DMS114 treated with DMSO at 0.1 percent for 48 hours (cell line): ENCODE measurements around the gene LCE1F.

Experiments used
- DNase-seq: peaks from one replicate; lab custom pipeline; 2025; ENCODE audit not compliant: unreplicated experiment; lab: John Stamatoyannopoulos, UW

The LCE1F gene

GRCh38 chr1:152770411-152770810 lies 4.5 kb upstream of the LCE1F start:
- no peak for DNase-seq

GRCh38 chr1:152776361-152776760 lies 1.4 kb downstream of the LCE1F start:
- no peak for DNase-seq

- DNase-seq, result no peak
Measured at GRCh38 chr1:152777510-152778137, 2.7 kb downstream of the LCE1F start.

- DNase-seq, result no peak
Measured at GRCh38 chr1:152783095-152783494, 8.2 kb downstream of the LCE1F start.

GRCh38 chr1:152786077-152786476 lies 11.1 kb downstream of the LCE1F start, which contains the start of gene LCE1E:
Gene LCE1E (plus strand): TSS chr1:152786257. CDS start chr1:152787300, 1,043 bp downstream.
- no peak for DNase-seq

- DNase-seq, result no peak
Measured at GRCh38 chr1:152795686-152796085, 20.7 kb downstream of the LCE1F start.

GRCh38 chr1:152796421-152796820 lies 21.5 kb downstream of the LCE1F start, which contains the start of gene LCE1D:
Gene LCE1D (plus strand): TSS chr1:152796721. CDS start chr1:152797795, 1,074 bp downstream.
- DNase-seq, result no peak

- no peak for DNase-seq
Measured at GRCh38 chr1:152801333-152801732, 26.4 kb downstream of the LCE1F start.

- no peak for DNase-seq
Measured at GRCh38 chr1:152806576-152806975, 31.6 kb downstream of the LCE1F start, which contains the start of gene LCE1C. Gene LCE1C (minus strand): TSS chr1:152806651. CDS start chr1:152805478, 1,173 bp downstream.

- no peak for DNase-seq
Measured at GRCh38 chr1:152811050-152811449, 36.1 kb downstream of the LCE1F start.

GRCh38 chr1:152811671-152812070 lies 36.7 kb downstream of the LCE1F start, which contains the start of gene LCE1B:
Gene LCE1B (plus strand): TSS chr1:152811971. CDS start chr1:152812447, 476 bp downstream.
- DNase-seq, result no peak

GRCh38 chr1:152817309-152817708 lies 42.4 kb downstream of the LCE1F start:
- no peak for DNase-seq

GRCh38 chr1:152823294-152823693 lies 48.4 kb downstream of the LCE1F start:
- DNase-seq, result no peak

GRCh38 chr1:152824964-152825363 lies 50.0 kb downstream of the LCE1F start:
- no peak for DNase-seq
